Measurements from ENCODE around the gene AUNIP. TPM values are rescaled to one million over a fixed set of nuclear protein-coding genes. Genes with fewer than 3 reads are reported as not detected.
A peak's percentile ranks its signal among the peaks of the same experiment; 100 is the strongest.

The AUNIP gene
- total RNA-seq, 1 experiment from 2014 or later = 16.8 TPM

DNA sequence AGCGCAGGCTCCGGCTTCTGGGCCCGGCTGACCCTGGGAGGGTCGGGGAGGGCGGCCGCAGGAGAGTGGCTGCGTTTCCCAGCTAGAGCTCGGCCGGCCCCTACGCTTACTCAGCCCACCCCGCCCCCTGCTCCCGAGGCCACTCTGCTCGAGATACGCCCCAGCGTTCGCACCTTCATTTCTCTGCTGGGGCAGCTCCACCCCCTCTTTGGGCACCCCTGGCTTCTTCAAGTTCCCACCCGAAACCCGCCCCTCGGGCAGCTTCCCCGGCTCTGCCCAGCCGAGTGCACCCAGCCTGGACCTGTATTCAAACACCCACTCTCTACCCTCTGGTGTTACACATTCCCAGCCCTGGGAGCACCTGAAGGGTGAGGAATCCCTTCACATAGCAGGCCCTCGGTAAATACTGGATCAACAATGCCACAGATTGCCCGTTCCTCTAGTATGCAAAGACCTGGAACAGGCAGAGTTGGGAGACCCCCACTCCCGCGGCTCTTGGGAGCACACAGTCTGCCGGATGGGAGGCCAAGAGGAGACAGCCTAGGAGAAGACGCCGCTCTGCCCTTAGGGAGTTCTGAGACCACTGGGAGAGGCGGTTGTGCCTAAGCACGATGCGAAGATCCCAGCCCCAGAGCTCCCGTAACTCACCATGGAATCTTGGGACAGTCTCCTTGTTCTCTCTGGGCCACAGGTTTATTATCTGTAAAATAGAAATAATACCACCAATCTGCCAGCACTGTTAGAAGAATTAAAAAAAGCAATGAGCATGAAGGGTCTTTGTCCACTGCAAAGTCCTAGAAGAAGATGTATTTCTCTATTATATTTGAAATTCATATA is 16.8 kb upstream of the AUNIP start:
- POLR2A ChIA-PET = interaction anchor here (1.4 to 1.7 kb wide), 5 partner anchors 14 to 121 kb away, joined by 3 to 14 read pairs (median 9); partner anchors contain the start of gene PAFAH2

DNA sequence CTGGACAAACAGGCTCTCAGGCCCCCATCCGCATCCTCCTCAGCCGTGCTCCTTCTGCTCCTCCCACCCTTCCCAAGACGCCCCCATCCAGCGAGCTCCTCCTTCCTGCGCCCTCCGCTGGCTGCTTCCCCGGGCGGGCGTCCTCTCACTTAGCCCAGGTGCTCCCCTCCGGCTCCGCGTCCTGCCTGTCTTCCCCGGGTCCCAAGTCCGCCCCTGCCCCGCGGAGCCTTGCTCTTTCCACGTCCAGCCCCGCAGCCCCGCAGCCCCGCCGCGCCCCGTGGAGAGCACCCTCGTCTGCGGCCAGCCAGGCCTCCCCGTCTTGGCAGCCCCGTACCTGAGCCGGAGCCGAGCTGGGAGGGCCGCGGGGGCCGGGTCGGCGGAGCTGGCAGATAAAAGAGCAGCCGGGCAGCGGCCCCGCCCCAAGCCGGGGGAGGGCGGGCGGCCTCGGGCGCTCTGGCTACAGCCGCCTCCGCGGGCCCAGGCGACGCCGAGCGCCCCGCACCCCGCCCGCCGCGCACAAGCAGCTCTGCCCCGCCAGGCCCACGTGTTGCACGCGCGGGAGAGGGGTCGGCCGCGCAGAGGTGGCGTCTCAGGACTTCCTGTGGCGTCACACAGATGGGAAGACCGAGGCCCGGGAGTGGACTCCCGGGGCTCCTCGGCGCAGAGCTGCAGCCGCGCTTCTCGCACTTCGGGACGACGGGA is 16.0 kb upstream of the AUNIP start, which contains the start of gene PAQR7:
Gene PAQR7 (minus strand): TSS at position 555 of the 702 bp plus-strand sequence. CDS start 11,869 bp downstream, outside the sequence.
- peak within 1 kb of the TSS; percentile 93 for H3K27ac Mint-ChIP-seq (ENCODE audit: unreplicated experiment)
- Histone ChIP-seq H3K4me1 (peaks cover 33% of the 10 kb centered on the region), H3K4me3 (ENCODE audit: low read depth, low read length) (peak within 1 kb of the TSS; percentile 40), H3K27me3 (replicated peaks; ENCODE audit: control insufficient read depth, insufficient read depth, low read length) (no peaks in the 10 kb centered on the region), H3K9me3 (no peaks in the 10 kb centered on the region), H3K36me3 (ENCODE audit: control insufficient read depth, insufficient read depth, low read length) (no peaks in the 10 kb centered on the region)
- H3K9me3 Mint-ChIP-seq (ENCODE audit: unreplicated experiment) = no peaks in the 10 kb centered on the region
- peaks cover 18% of the 10 kb centered on the region for H3K4me1 Mint-ChIP-seq (ENCODE audit: low read depth, unreplicated experiment)
- peak; percentile 85 to 88 for DNase-seq
- ChIA-PET CTCF (interaction anchor here (0.6 to 3.4 kb wide), 10 partner anchors 14 to 542 kb away, joined by 3 to 25 read pairs (median 6); partner anchors contain the start of genes CEP85, MTFR1L and PAFAH2), POLR2A (interaction anchor here (0.6 to 1.7 kb wide), 7 partner anchors 15 to 337 kb away, joined by 3 to 14 read pairs (median 8); partner anchors contain the start of genes MTFR1L and PAFAH2)
- H3K27me3 Mint-ChIP-seq (ENCODE audit: insufficient read depth, unreplicated experiment) = no peaks in the 10 kb centered on the region
- peak within 1 kb of the TSS; percentile 99 for H3K4me3 Mint-ChIP-seq (ENCODE audit: unreplicated experiment)
- intact Hi-C loops (cut with micrococcal nuclease; ENCODE audit: unreplicated experiment) = loop anchor here (2.0 kb wide), 2 partner anchors 15 to 17 kb away; partner anchors contain the start of gene AUNIP
- H3K36me3 Mint-ChIP-seq (ENCODE audit: insufficient read depth, unreplicated experiment) = no peaks in the 10 kb centered on the region
- TF ChIP-seq CTCF (IDR thresholded peaks at IDR 0.05; ENCODE audit: insufficient read depth in 1 of 2, low read depth in 1 of 2, low read length in 1 of 2, severe bottlenecking in 1 of 2, unreplicated experiment in 1 of 2) = peak in 1 of 2 experiments; percentile 24
- no TSS peak for BruUV-seq (replicated peaks)

More for the DNA sequence above, 16.8 kb upstream of the AUNIP start:
- Histone ChIP-seq H3K36me3 (ENCODE audit: control insufficient read depth, insufficient read depth, low read length) (no peaks in the 10 kb centered on the region), H3K27me3 (replicated peaks; ENCODE audit: control insufficient read depth, insufficient read depth, low read length) (no peaks in the 10 kb centered on the region), H3K9me3 (no peaks in the 10 kb centered on the region), H3K4me1 (peaks cover 35% of the 10 kb centered on the region), H3K4me3 (ENCODE audit: low read depth, low read length) (peak overlapping the region; percentile 40)
- no peak for DNase-seq
- Mint-ChIP-seq H3K4me1 (ENCODE audit: low read depth, unreplicated experiment) (peaks cover 22% of the 10 kb centered on the region), H3K9me3 (ENCODE audit: unreplicated experiment) (no peaks in the 10 kb centered on the region), H3K36me3 (ENCODE audit: insufficient read depth, unreplicated experiment) (no peaks in the 10 kb centered on the region), H3K4me3 (ENCODE audit: unreplicated experiment) (peak overlapping the region; percentile 99), H3K27ac (ENCODE audit: unreplicated experiment) (peak overlapping the region; percentile 93), H3K27me3 (ENCODE audit: insufficient read depth, unreplicated experiment) (no peaks in the 10 kb centered on the region)
- no peak for TF ChIP-seq CTCF (IDR thresholded peaks at IDR 0.05; ENCODE audit: insufficient read depth in 1 of 2, low read depth in 1 of 2, low read length in 1 of 2, severe bottlenecking in 1 of 2, unreplicated experiment in 1 of 2)
- BruUV-seq (replicated peaks) = TSS peak; percentile 80
- CTCF ChIA-PET = interaction anchor here (1.1 to 3.4 kb wide), 8 partner anchors 14 to 541 kb away, joined by 3 to 25 read pairs (median 6); partner anchors contain the start of genes MTFR1L and PAFAH2
- intact Hi-C loops (cut with micrococcal nuclease; ENCODE audit: unreplicated experiment) = loop anchor here (2.0 kb wide), 2 partner anchors 15 to 17 kb away; partner anchors contain the start of gene AUNIP
